ENCODE data around the gene DAD1. TPM values are rescaled to one million over a fixed set of nuclear protein-coding genes. Genes with fewer than 3 reads are reported as not detected.

The DAD1 gene
- total RNA-seq, 1 experiment from 2014 or later, result 162 TPM

GRCh38 chr14:22541721-22542120, 47.3 kb downstream of the DAD1 start:
- RAD21 ChIA-PET (ENCODE audit: low non-redundant PET in 1 of 2, low total read pairs in 2 of 2, uncharacterized antibody in 2 of 2, unreplicated experiment in 2 of 2), result no interaction called here
- no peak overlapping the region for H3K4me2 ChIP-seq (ENCODE audit: low read length)
- no peak overlapping the region for H3K9ac ChIP-seq (ENCODE audit: low read length)
- H3K27ac ChIP-seq (ENCODE audit: low read depth, low read length), result no peak overlapping the region
- H3K79me2 ChIP-seq (ENCODE audit: insufficient read depth, low read length), result no peaks in the 10 kb centered on the region
- no TSS peak for BruUV-seq (replicated peaks)
- no peaks in the 10 kb centered on the region for H3K36me3 ChIP-seq (ENCODE audit: control insufficient read depth in 1 of 2, insufficient read depth in 2 of 2, low read length in 2 of 2)
- no peaks in the 10 kb centered on the region for H3K9me2 ChIP-seq (ENCODE audit: insufficient read depth)
- ATAC-seq (no peak), DNase-seq (ENCODE audit: low read depth, low spot score) (no peak)
- peaks cover 8 to 17% of the 10 kb centered on the region in 2 experiments for H3K4me1 ChIP-seq (ENCODE audit: control insufficient read depth in 1 of 2, insufficient read depth in 2 of 2, low read length in 2 of 2)
- H3K4me3 ChIP-seq (replicated peaks in 1 of 2; ENCODE audit: low read depth in 1 of 2, low read length in 2 of 2), result no peak overlapping the region
- H3K9me3 ChIP-seq (ENCODE audit: control insufficient read depth in 1 of 2, insufficient read depth in 1 of 2, low read depth in 1 of 2, low read length in 2 of 2), result no peaks in the 10 kb centered on the region
- H3K27me3 ChIP-seq (ENCODE audit: insufficient read depth, low read length), result no peaks in the 10 kb centered on the region; the same call in 1 of the 2 replicates
- intact Hi-C loops (cut with micrococcal nuclease), result no loop called here
- H4K20me1 ChIP-seq (ENCODE audit: insufficient read depth), result no peaks in the 10 kb centered on the region
- no peak for TF ChIP-seq POLR2A (IDR thresholded peaks at IDR 0.05; ENCODE audit: borderline replicate concordance, extremely low read depth, insufficient read depth, insufficient read length)
- TF ChIP-seq POLR2AphosphoS5 (IDR thresholded peaks at IDR 0.05; ENCODE audit: low read depth, low read length), result no peak
- no peak for TF ChIP-seq CBX3 (IDR thresholded peaks at IDR 0.05; ENCODE audit: low read depth)
- TF ChIP-seq ZBTB33 (IDR thresholded peaks at IDR 0.05; ENCODE audit: extremely low read depth, insufficient replicate concordance, low read length), result no peak
- no peak for TF ChIP-seq ZNF274 (IDR thresholded peaks at IDR 0.05; ENCODE audit: low read depth, low read length)
- TF ChIP-seq JUND (IDR thresholded peaks at IDR 0.05), result no peak
- H2AFZ ChIP-seq (ENCODE audit: low read depth, low read length, poor library complexity, severe bottlenecking), result no peak overlapping the region
- CTCF ChIA-PET, result interaction anchor here (1.2 kb wide), 1 partner anchor 14 kb away, joined by 4 read pairs; no protein-coding TSS in a partner anchor
- POLR2A ChIA-PET, result no interaction called here

GRCh38 chr14:22540811-22541360, 48.1 kb downstream of the DAD1 start:
- no peak overlapping the region for H3K27ac ChIP-seq (ENCODE audit: low read depth, low read length)
- intact Hi-C loops (cut with micrococcal nuclease), result no loop called here
- DNase-seq (ENCODE audit: low read depth, low spot score) (no peak), ATAC-seq (no peak)
- H3K36me3 ChIP-seq (ENCODE audit: control insufficient read depth in 1 of 2, insufficient read depth in 2 of 2, low read length in 2 of 2), result no peaks in the 10 kb centered on the region
- CTCF ChIA-PET, result no interaction called here
- no peak overlapping the region for H3K4me2 ChIP-seq (ENCODE audit: low read length)
- H2AFZ ChIP-seq (ENCODE audit: low read depth, low read length, poor library complexity, severe bottlenecking), result no peak overlapping the region
- no peaks in the 10 kb centered on the region for H3K9me2 ChIP-seq (ENCODE audit: insufficient read depth)
- no peaks in the 10 kb centered on the region for H4K20me1 ChIP-seq (ENCODE audit: insufficient read depth)
- no peak overlapping the region for H3K9ac ChIP-seq (ENCODE audit: low read length)
- no peaks in the 10 kb centered on the region for H3K79me2 ChIP-seq (ENCODE audit: insufficient read depth, low read length)
- no peaks in the 10 kb centered on the region; the same call in 1 of the 2 replicates for H3K27me3 ChIP-seq (ENCODE audit: insufficient read depth, low read length)
- H3K4me3 ChIP-seq (replicated peaks in 1 of 2; ENCODE audit: low read depth in 1 of 2, low read length in 2 of 2), result no peak overlapping the region
- BruUV-seq (replicated peaks), result no TSS peak
- POLR2A ChIA-PET, result no interaction called here
- H3K9me3 ChIP-seq (ENCODE audit: control insufficient read depth in 1 of 2, insufficient read depth in 1 of 2, low read depth in 1 of 2, low read length in 2 of 2), result no peaks in the 10 kb centered on the region
- RAD21 ChIA-PET (ENCODE audit: low non-redundant PET in 1 of 2, low total read pairs in 2 of 2, uncharacterized antibody in 2 of 2, unreplicated experiment in 2 of 2), result no interaction called here
- peaks cover 12 to 22% of the 10 kb centered on the region in 2 experiments for H3K4me1 ChIP-seq (ENCODE audit: control insufficient read depth in 1 of 2, insufficient read depth in 2 of 2, low read length in 2 of 2)
- no peak for TF ChIP-seq CEBPB (IDR thresholded peaks at IDR 0.05; ENCODE audit: low read depth)
- no peak for TF ChIP-seq RAD21 (IDR thresholded peaks at IDR 0.05; ENCODE audit: low read depth)
- no peak for TF ChIP-seq ZBTB33 (IDR thresholded peaks at IDR 0.05; ENCODE audit: extremely low read depth, insufficient replicate concordance, low read length)
- no peak for TF ChIP-seq JUND (IDR thresholded peaks at IDR 0.05)
- no peak for TF ChIP-seq MAX (IDR thresholded peaks at IDR 0.05)
- TF ChIP-seq ZNF274 (IDR thresholded peaks at IDR 0.05; ENCODE audit: low read depth, low read length), result no peak
- no peak for TF ChIP-seq ELF1 (IDR thresholded peaks at IDR 0.05; ENCODE audit: borderline replicate concordance, low read depth)
- no peak for TF ChIP-seq CTCF (IDR thresholded peaks at IDR 0.05 in 2 of 3, conservative IDR thresholded peaks at IDR 0.05 in 1 of 3; ENCODE audit: borderline replicate concordance in 1 of 3, insufficient read depth in 1 of 3, low read depth in 2 of 3, low read length in 2 of 3)
- no peak for TF ChIP-seq EGR1 (IDR thresholded peaks at IDR 0.05; ENCODE audit: low read depth)
- TF ChIP-seq EZH2 (IDR thresholded peaks at IDR 0.05), result no peak
- TF ChIP-seq POLR2A (IDR thresholded peaks at IDR 0.05; ENCODE audit: borderline replicate concordance, extremely low read depth, insufficient read depth, insufficient read length), result no peak
- no peak for TF ChIP-seq ZFX (IDR thresholded peaks at IDR 0.05)
